ENCODE data around the gene ASAP2.

Gene ASAP2

DNA sequence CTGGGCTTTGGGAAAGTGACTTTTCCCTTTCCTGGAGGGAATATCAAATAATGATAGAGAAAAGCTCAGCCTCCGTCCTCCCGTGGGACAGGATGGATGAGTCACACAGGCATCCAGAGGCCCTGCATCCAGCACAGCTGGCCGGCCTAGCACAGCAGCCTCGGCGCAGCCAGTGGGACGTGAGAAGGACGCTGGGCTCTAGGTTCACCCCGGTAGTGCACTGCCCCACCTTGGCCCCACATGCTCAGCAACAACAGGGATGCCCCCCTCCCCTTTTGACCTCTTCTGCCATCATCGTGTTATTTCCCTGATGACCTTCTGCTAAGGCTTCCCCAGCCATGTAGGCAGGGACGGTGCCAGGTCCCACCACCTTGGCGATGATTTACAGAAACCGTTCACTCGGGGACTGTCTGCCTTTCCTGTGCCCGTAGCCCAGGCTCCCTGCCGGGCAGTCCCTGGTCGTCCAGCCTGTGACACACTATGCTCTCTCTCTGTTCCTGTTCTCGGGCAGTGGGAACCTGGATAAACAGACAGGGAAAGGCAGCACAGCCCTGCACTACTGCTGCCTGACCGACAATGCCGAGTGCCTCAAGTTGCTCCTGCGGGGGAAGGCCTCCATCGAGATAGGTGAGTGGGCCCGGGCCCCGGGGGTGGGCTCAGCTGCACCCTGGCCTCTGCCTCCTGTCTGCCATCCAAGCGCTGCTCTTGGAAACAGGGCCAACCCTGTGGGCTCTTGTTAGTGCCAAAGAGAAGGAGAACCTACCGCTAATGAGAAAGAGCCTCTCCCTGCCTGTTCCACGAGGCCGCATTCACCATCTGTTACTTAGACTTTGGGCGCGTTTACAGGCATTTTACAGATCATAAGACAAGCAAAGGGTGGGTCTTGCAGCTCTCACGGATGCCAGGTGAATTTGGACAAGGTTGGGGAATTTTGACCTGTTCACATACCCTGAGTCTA lies 172.1 kb downstream of the ASAP2 start:
- Histone ChIP-seq H4K8ac (ENCODE audit: low read depth, low read length) (no peak overlapping the region), H3K4me1 (ENCODE audit: control insufficient read depth in 2 of 2, insufficient read depth in 1 of 2, low read depth in 1 of 2, low read length in 2 of 2) (no peaks in the 10 kb centered on the region)

DNA sequence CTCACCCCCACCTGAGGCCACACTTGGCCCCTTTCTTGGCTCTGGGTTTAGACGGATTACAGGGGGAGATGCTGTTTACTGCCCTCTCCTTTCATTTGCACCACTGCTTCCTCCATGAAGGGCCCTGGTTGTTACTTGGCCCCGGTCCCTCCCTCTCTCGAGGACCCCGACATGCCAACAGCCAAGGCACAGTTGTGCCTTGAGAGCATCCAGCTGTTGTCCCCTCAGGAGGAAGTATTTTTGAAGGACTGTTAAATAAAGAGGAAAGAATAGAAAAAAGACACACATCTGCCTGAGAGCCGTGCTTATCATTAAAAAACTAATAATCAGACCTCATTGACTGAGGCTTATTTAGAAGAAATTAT lies 172.8 kb downstream of the ASAP2 start:
- no peak for DNase-seq (ENCODE audit: low spot score)
- no peak overlapping the region for H2AFZ ChIP-seq (ENCODE audit: low read length)
- no peaks in the 10 kb centered on the region for H3K9me3 ChIP-seq (replicated peaks in 1 of 2; ENCODE audit: control insufficient read depth in 2 of 2, insufficient read depth in 1 of 2, low read depth in 1 of 2, low read length in 2 of 2)
- no peak overlapping the region for H3K4me2 ChIP-seq (ENCODE audit: insufficient read depth, low read length, poor library complexity, severe bottlenecking)
- no peaks in the 10 kb centered on the region for H3K27me3 ChIP-seq (ENCODE audit: control insufficient read depth in 3 of 3, insufficient read depth in 3 of 3, low read depth in 1 of 3, low read length in 3 of 3)
- no peak overlapping the region for H3K9ac ChIP-seq (ENCODE audit: low read depth, low read length, poor library complexity)
- H3K4me1 ChIP-seq (ENCODE audit: control insufficient read depth in 2 of 2, insufficient read depth in 1 of 2, low read depth in 1 of 2, low read length in 2 of 2): no peaks in the 10 kb centered on the region
- H3K4me3 ChIP-seq (ENCODE audit: low read length in 2 of 2): no peak overlapping the region
- H2BK5ac ChIP-seq (ENCODE audit: low read length): no peak overlapping the region
- no peak overlapping the region for H2BK120ac ChIP-seq (ENCODE audit: low read depth, low read length)
- H3K18ac ChIP-seq (ENCODE audit: low read length): no peak overlapping the region
- H2BK15ac ChIP-seq (ENCODE audit: low read length): no peak overlapping the region
- no peak overlapping the region for H3K4ac ChIP-seq (ENCODE audit: low read length)
- peaks cover 33 to 96% of the 10 kb centered on the region in 2 donors for H3K36me3 ChIP-seq (replicated peaks in 1 of 2; ENCODE audit: control insufficient read depth in 2 of 2, insufficient read depth in 2 of 2, low read length in 2 of 2)
- WGBS, 2 donors (ENCODE audit: extremely low coverage in 2 of 2, insufficient read length in 2 of 2, insufficient replicate concordance in 1 of 2): no CpG with 5 or more reads among the region's 5 CpGs
- no peak overlapping the region for H2AK5ac ChIP-seq (ENCODE audit: low read depth, low read length)
- H4K8ac ChIP-seq (ENCODE audit: low read depth, low read length): no peak overlapping the region
- no peak overlapping the region for H4K91ac ChIP-seq (ENCODE audit: low read depth, low read length, poor library complexity)
- no peak overlapping the region for H3K27ac ChIP-seq (replicated peaks; ENCODE audit: low read length)
- H3K14ac ChIP-seq (ENCODE audit: low read length): no peak overlapping the region
- H2BK12ac ChIP-seq (ENCODE audit: low read length): no peak overlapping the region
- H3K23ac ChIP-seq (ENCODE audit: low read depth, low read length, poor library complexity): no peak overlapping the region
- no peaks in the 10 kb centered on the region for H3K79me1 ChIP-seq (ENCODE audit: low read depth, low read length)

More for the DNA sequence above, 172.1 kb downstream of the ASAP2 start:
- Histone ChIP-seq H2BK5ac (ENCODE audit: low read length) (no peak overlapping the region), H3K27ac (replicated peaks; ENCODE audit: low read length) (no peak overlapping the region), H3K4me2 (ENCODE audit: insufficient read depth, low read length, poor library complexity, severe bottlenecking) (no peak overlapping the region), H2AFZ (ENCODE audit: low read length) (no peak overlapping the region), H2BK120ac (ENCODE audit: low read depth, low read length) (no peak overlapping the region), H3K9ac (ENCODE audit: low read depth, low read length, poor library complexity) (no peak overlapping the region), H3K27me3 (ENCODE audit: control insufficient read depth in 3 of 3, insufficient read depth in 3 of 3, low read depth in 1 of 3, low read length in 3 of 3) (no peaks in the 10 kb centered on the region), H2AK5ac (ENCODE audit: low read depth, low read length) (no peak overlapping the region), H2BK12ac (ENCODE audit: low read length) (no peak overlapping the region), H3K79me1 (ENCODE audit: low read depth, low read length) (no peaks in the 10 kb centered on the region), H3K23ac (ENCODE audit: low read depth, low read length, poor library complexity) (no peak overlapping the region), H3K4ac (ENCODE audit: low read length) (no peak overlapping the region), H4K91ac (ENCODE audit: low read depth, low read length, poor library complexity) (no peak overlapping the region), H3K36me3 (replicated peaks in 1 of 2; ENCODE audit: control insufficient read depth in 2 of 2, insufficient read depth in 2 of 2, low read length in 2 of 2) (peaks cover 34 to 97% of the 10 kb centered on the region in 2 donors), H3K4me3 (ENCODE audit: low read length in 2 of 2) (peak overlapping the region in 1 of 2 donors; percentile 10), H2BK15ac (ENCODE audit: low read length) (no peak overlapping the region), H3K14ac (ENCODE audit: low read length) (no peak overlapping the region), H3K9me3 (replicated peaks in 1 of 2; ENCODE audit: control insufficient read depth in 2 of 2, insufficient read depth in 1 of 2, low read depth in 1 of 2, low read length in 2 of 2) (no peaks in the 10 kb centered on the region), H3K18ac (ENCODE audit: low read length) (peak overlapping the region; percentile 34)
- no peak for DNase-seq (ENCODE audit: low spot score)
- no CpG with 5 or more reads among the region's 30 CpGs for WGBS, 2 donors (ENCODE audit: extremely low coverage in 2 of 2, insufficient read length in 2 of 2, insufficient replicate concordance in 1 of 2)

DNA sequence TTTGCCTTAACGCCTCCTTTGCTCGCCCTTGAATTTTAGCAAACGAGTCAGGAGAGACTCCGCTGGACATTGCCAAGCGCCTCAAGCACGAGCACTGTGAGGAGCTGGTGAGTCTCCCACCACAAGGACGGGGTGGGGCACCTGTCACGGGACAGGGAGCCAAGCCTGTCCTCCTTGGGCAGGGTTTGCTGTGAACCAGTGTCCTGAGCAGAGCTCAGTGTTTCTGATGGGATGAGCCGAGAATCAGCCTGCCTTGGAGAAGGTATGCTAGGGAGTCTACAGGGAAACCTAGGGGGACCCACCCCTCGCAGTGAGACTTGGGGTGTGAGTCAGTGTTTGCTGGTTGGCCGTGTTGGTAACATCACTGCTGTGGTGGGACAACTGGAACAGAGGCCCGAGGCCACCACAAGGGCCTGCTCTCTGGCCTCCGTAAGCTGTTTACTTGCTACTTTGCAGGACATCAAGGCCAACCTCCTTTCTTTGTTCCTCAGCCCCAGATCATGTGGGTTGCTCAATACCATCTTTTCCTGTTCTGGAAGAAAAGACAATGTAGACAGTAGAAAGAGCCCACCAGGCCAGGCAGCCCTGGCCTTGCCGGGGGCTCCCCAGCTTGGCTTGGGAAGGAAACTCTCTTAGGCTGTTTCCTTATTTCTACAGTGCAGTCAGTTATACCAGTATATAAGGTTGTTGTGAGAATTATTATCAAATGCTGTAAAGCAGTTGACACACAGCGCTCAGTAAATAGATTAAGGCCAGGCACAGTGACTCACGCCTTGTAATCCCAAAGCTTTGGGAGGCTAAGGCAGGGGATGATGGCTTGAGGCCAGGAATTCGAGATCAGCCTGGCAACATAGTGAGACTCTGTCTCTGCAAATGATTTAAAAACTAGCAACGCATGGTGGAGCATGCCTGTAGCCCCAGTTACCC lies 174.4 kb downstream of the ASAP2 start:
- H3K9me3 ChIP-seq (replicated peaks in 1 of 2; ENCODE audit: control insufficient read depth in 2 of 2, insufficient read depth in 1 of 2, low read depth in 1 of 2, low read length in 2 of 2): no peaks in the 10 kb centered on the region
- peaks cover 32 to 96% of the 10 kb centered on the region in 2 donors for H3K36me3 ChIP-seq (replicated peaks in 1 of 2; ENCODE audit: control insufficient read depth in 2 of 2, insufficient read depth in 2 of 2, low read length in 2 of 2)
- H4K91ac ChIP-seq (ENCODE audit: low read depth, low read length, poor library complexity): no peak overlapping the region
- no peak overlapping the region for H2BK12ac ChIP-seq (ENCODE audit: low read length)
- DNase-seq (ENCODE audit: low spot score): no peak
- H3K14ac ChIP-seq (ENCODE audit: low read length): no peak overlapping the region
- no peaks in the 10 kb centered on the region for H3K4me1 ChIP-seq (ENCODE audit: control insufficient read depth in 2 of 2, insufficient read depth in 1 of 2, low read depth in 1 of 2, low read length in 2 of 2)
- no peak overlapping the region for H3K18ac ChIP-seq (ENCODE audit: low read length)
- H2BK120ac ChIP-seq (ENCODE audit: low read depth, low read length): no peak overlapping the region
- no peak overlapping the region for H2BK15ac ChIP-seq (ENCODE audit: low read length)
- no peaks in the 10 kb centered on the region for H3K27me3 ChIP-seq (ENCODE audit: control insufficient read depth in 3 of 3, insufficient read depth in 3 of 3, low read depth in 1 of 3, low read length in 3 of 3)
- H3K9ac ChIP-seq (ENCODE audit: low read depth, low read length, poor library complexity): no peak overlapping the region
- H3K4ac ChIP-seq (ENCODE audit: low read length): no peak overlapping the region
- WGBS, 2 donors (ENCODE audit: extremely low coverage in 2 of 2, insufficient read length in 2 of 2, insufficient replicate concordance in 1 of 2): no CpG with 5 or more reads among the region's 18 CpGs
- no peak overlapping the region for H2BK5ac ChIP-seq (ENCODE audit: low read length)
- no peak overlapping the region for H3K4me2 ChIP-seq (ENCODE audit: insufficient read depth, low read length, poor library complexity, severe bottlenecking)
- H3K79me1 ChIP-seq (ENCODE audit: low read depth, low read length): no peaks in the 10 kb centered on the region
- H4K8ac ChIP-seq (ENCODE audit: low read depth, low read length): no peak overlapping the region
- H3K27ac ChIP-seq (replicated peaks; ENCODE audit: low read length): no peak overlapping the region
- H2AFZ ChIP-seq (ENCODE audit: low read length): no peak overlapping the region
- no peak overlapping the region for H2AK5ac ChIP-seq (ENCODE audit: low read depth, low read length)
- H3K23ac ChIP-seq (ENCODE audit: low read depth, low read length, poor library complexity): no peak overlapping the region
- no peak overlapping the region for H3K4me3 ChIP-seq (ENCODE audit: low read length in 2 of 2)
